ENCODE data around the gene LEUTX.

Gene LEUTX

DNA sequence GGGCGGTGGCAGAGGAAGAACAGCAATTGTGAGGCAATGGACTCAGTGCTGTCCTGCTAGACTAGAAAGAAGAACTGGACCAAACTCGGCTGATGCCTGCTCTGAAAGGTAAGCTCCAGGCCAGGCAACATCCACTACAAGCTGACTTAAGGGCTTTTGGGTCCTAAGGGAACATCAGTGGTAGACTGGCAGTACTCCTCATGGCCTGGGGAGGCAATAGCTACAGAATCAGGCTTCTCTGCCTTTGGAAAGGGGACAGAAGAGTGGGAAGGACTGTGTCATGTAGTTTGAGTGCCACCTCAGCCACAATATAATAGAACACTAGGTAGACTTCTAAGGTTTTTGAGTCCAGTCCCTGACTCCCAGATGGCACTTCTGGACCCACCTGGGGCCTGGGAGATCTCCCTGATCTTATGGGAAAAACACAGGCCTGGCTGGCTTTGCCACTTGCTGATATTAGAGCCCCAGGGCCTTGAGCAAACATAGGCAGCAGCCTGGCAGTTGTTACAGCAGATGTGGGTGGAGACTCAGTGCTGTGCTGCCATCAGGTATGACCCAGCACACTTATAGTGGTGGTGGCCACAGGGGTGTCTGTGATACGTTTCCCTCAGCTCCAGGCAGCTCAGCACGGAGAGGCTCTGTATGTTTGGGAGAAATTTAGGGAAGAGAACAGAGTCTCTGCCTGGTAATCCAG is 31.7 kb upstream of the LEUTX start:
- no peak for TF ChIP-seq CTCF (IDR thresholded peaks at IDR 0.05; ENCODE audit: insufficient read depth, low read length, poor library complexity, severe bottlenecking)
- DNase-seq (ENCODE audit: extremely low read depth, insufficient read length), result no peak
- Histone ChIP-seq H3K27me3 (replicated peaks; ENCODE audit: control insufficient read depth, insufficient read depth, low read length) (no peaks in the 10 kb centered on the region), H3K4me3 (replicated peaks; ENCODE audit: low read depth, low read length) (no peak overlapping the region), H3K36me3 (ENCODE audit: control insufficient read depth, insufficient read depth, low read length) (no peaks in the 10 kb centered on the region)

GRCh38 chr19:39749981-39750380 is 28.7 kb upstream of the LEUTX start:
- H3K4me3 ChIP-seq (replicated peaks; ENCODE audit: low read depth, low read length), result no peak overlapping the region

GRCh38 chr19:39752390-39752789 is 26.3 kb upstream of the LEUTX start:
- no peak for DNase-seq (ENCODE audit: extremely low read depth, insufficient read length)
- Histone ChIP-seq H3K4me3 (replicated peaks; ENCODE audit: low read depth, low read length) (no peak overlapping the region), H3K36me3 (ENCODE audit: control insufficient read depth, insufficient read depth, low read length) (no peaks in the 10 kb centered on the region), H3K27me3 (replicated peaks; ENCODE audit: control insufficient read depth, insufficient read depth, low read length) (no peaks in the 10 kb centered on the region)
- no peak for TF ChIP-seq CTCF (IDR thresholded peaks at IDR 0.05; ENCODE audit: insufficient read depth, low read length, poor library complexity, severe bottlenecking)

More at GRCh38 chr19:39749981-39750380, 28.7 kb upstream of the LEUTX start:
- Histone ChIP-seq H3K36me3 (ENCODE audit: control insufficient read depth, insufficient read depth, low read length) (no peaks in the 10 kb centered on the region), H3K27me3 (replicated peaks; ENCODE audit: control insufficient read depth, insufficient read depth, low read length) (no peaks in the 10 kb centered on the region)
- TF ChIP-seq CTCF (IDR thresholded peaks at IDR 0.05; ENCODE audit: insufficient read depth, low read length, poor library complexity, severe bottlenecking), result no peak
- no peak for DNase-seq (ENCODE audit: extremely low read depth, insufficient read length)

GRCh38 chr19:39752795-39753194 is 25.9 kb upstream of the LEUTX start:
- Histone ChIP-seq H3K4me3 (replicated peaks; ENCODE audit: low read depth, low read length) (no peak overlapping the region), H3K36me3 (ENCODE audit: control insufficient read depth, insufficient read depth, low read length) (no peaks in the 10 kb centered on the region), H3K27me3 (replicated peaks; ENCODE audit: control insufficient read depth, insufficient read depth, low read length) (no peaks in the 10 kb centered on the region)
- no peak for DNase-seq (ENCODE audit: extremely low read depth, insufficient read length)
- no peak for TF ChIP-seq CTCF (IDR thresholded peaks at IDR 0.05; ENCODE audit: insufficient read depth, low read length, poor library complexity, severe bottlenecking)

DNA sequence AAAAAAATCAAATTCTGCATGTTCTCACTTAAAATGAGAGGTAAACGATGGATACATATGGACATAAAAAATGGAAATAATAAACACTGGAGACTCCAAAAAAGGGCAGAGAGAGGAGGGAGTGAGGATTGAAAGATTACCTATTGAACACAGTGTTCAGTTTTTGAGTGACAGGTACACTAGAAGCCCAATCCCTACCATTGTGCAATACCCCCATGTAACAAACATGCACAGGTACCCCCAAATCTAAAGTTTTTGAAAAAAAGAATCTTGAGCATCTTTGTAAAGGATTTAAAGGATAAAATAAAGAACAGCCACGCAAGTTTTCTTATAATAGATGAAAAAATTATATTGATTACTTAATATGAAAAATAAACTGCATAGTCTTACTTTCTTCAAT is 24.1 kb upstream of the LEUTX start:
- no peak for TF ChIP-seq CTCF (IDR thresholded peaks at IDR 0.05; ENCODE audit: insufficient read depth, low read length, poor library complexity, severe bottlenecking)
- H3K27me3 ChIP-seq (replicated peaks; ENCODE audit: control insufficient read depth, insufficient read depth, low read length), result no peaks in the 10 kb centered on the region

DNA sequence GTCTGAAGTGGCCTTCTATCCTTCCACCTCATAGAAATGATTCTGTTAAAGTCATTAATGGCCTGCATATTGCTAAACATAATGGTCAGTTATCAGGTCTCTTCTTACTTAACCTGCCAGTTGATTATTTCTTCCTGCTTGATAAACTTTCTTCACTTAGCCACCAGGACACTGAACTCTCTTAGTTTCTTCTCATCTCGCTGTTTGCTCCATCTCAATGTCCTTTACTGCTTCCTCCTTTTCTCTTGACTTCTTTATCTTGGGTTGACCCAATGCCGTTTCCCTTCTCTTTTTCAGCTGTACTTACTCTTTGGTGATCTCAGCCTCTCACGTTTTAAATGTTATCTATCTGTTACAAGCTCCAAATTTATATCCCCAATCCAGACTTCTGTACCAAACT is 23.7 kb upstream of the LEUTX start:
- H3K27me3 ChIP-seq (replicated peaks; ENCODE audit: control insufficient read depth, insufficient read depth, low read length), result no peaks in the 10 kb centered on the region
- H3K4me3 ChIP-seq (replicated peaks; ENCODE audit: low read depth, low read length), result no peak overlapping the region
- no peak for DNase-seq (ENCODE audit: extremely low read depth, insufficient read length)
- H3K36me3 ChIP-seq (ENCODE audit: control insufficient read depth, insufficient read depth, low read length), result no peaks in the 10 kb centered on the region
- TF ChIP-seq CTCF (IDR thresholded peaks at IDR 0.05; ENCODE audit: insufficient read depth, low read length, poor library complexity, severe bottlenecking), result no peak

More for the DNA sequence above, 24.1 kb upstream of the LEUTX start:
- Histone ChIP-seq H3K36me3 (ENCODE audit: control insufficient read depth, insufficient read depth, low read length) (no peaks in the 10 kb centered on the region), H3K4me3 (replicated peaks; ENCODE audit: low read depth, low read length) (no peak overlapping the region)
- no peak for DNase-seq (ENCODE audit: extremely low read depth, insufficient read length)
